GM12878 (cell line): Measurements from ENCODE around the gene ARIH2. TPM values are rescaled to one million over a fixed set of nuclear protein-coding genes. Genes with fewer than 3 reads are reported as not detected.
A peak's percentile ranks its signal among the peaks of the same experiment; 100 is the strongest.

Experiments
- ASH2L ChIP-seq: fragments of 300-600, 200-600 bp; sonication (generic); IDR thresholded peaks from 2 replicates; pipeline ENCODE4 v1.6.1; 2017; ENCODE audit warnings: low read depth, mild to moderate bottlenecking, borderline replicate concordance
- BCL11A ChIP-seq: IDR thresholded peaks from 2 replicates; pipeline ENCODE4 v1.6.1; 2011; ENCODE audit warnings: low read depth, low read length
- CEBPB ChIP-seq, 2 experiments: fragments of 150-350 bp in 1 of 2; IDR thresholded peaks; 2 replicates each; pipeline ENCODE4 v1.6.1; 2012 to 2014; ENCODE audit warnings: low read depth in 2 of 2, low read length in 2 of 2, borderline replicate concordance in 1 of 2, inconsistent platforms in 1 of 2
- CEBPZ ChIP-seq: fragments of 150-350 bp; IDR thresholded peaks from 2 replicates; pipeline ENCODE4 v1.6.1; 2016; ENCODE audit warnings: low read depth, low read length
- E4F1 ChIP-seq: fragments of 450-650 bp; IDR thresholded peaks from 2 replicates; pipeline ENCODE4 v1.6.1; 2018; ENCODE audit warnings: borderline replicate concordance, mild to moderate bottlenecking; ENCODE audit not compliant: partially characterized antibody
- HDGF ChIP-seq: fragments of 450-650 bp; IDR thresholded peaks from 2 replicates; pipeline ENCODE4 v1.6.1; 2016; ENCODE audit warnings: antibody characterized with exemption
- IRF3 ChIP-seq: fragments of 450-650 bp; IDR thresholded peaks from 2 replicates; pipeline ENCODE4 v1.6.1; 2014; ENCODE audit warnings: mild to moderate bottlenecking
- IRF5 ChIP-seq: fragments of 450-650 bp; IDR thresholded peaks from 2 replicates; pipeline ENCODE4 v1.6.1; 2017; ENCODE audit warnings: borderline replicate concordance
- MAX ChIP-seq: IDR thresholded peaks from 2 replicates; pipeline ENCODE4 v1.6.1; 2012; ENCODE audit warnings: low read depth, low read length, improper control_type of control experiment
- NFXL1 ChIP-seq: fragments of 450-650 bp; IDR thresholded peaks from 2 replicates; pipeline ENCODE4 v1.6.1; 2017; ENCODE audit warnings: antibody characterized with exemption, mild to moderate bottlenecking, borderline replicate concordance
- SIX5 ChIP-seq: IDR thresholded peaks from 2 replicates; pipeline ENCODE4 v1.6.1; 2011; ENCODE audit warnings: mild to moderate bottlenecking, low read depth, low read length, moderate library complexity; ENCODE audit not compliant: severe bottlenecking
- SREBF2 ChIP-seq: IDR thresholded peaks from 2 replicates; pipeline ENCODE4 v1.6.1; 2012; ENCODE audit warnings: mild to moderate bottlenecking, low read length
- STAT3 ChIP-seq: IDR thresholded peaks from 2 replicates; pipeline ENCODE4 v1.6.1; 2011; ENCODE audit warnings: low read depth, low read length, improper control_type of control experiment
- SUZ12 ChIP-seq: fragments of 200-600 bp; sonication (generic); IDR thresholded peaks from one replicate; pipeline ENCODE4 v1.6.1; 2018; ENCODE audit warnings: antibody characterized with exemption, mild to moderate bottlenecking; ENCODE audit not compliant: unreplicated experiment
- ZBTB40 ChIP-seq: fragments of 450-650 bp; IDR thresholded peaks from 2 replicates; pipeline ENCODE4 v1.6.1; 2016; ENCODE audit warnings: mild to moderate bottlenecking, moderate library complexity, borderline replicate concordance
- ZNF24 ChIP-seq: fragments of 450-650 bp; IDR thresholded peaks from 2 replicates; pipeline ENCODE4 v1.6.1; 2017; ENCODE audit warnings: antibody characterized with exemption, mild to moderate bottlenecking
- polyA plus RNA-seq, 11 experiments: library from polyadenylated mRNA; depleted of rRNA in 4 of 11; unstranded in 6 of 11; stranded (reverse) in 5 of 11; fragments of >200 nt; fragmentation: Nextera tagmentation in 4 of 11; fragmentation: Illumina TruSeq in 1 of 11; extraction: Ambion mirVana in 4 of 11; extraction: Trizol in 1 of 11; gene quantifications; 1 replicate in 1 of 11; 2 replicates in 10 of 11; pipeline versions ENCODE4 v1.2.1 to v1.2.3, GENCODE V29; 2011 to 2016; ENCODE audit warnings: inconsistent platforms in 2 of 11, missing spikeins in 2 of 11, low read depth in 1 of 11
- total RNA-seq, 4 experiments: library from RNA; depleted of rRNA in 3 of 4; stranded (reverse); fragments of >200 nt in 3 of 4; fragmentation: Illumina TruSeq in 1 of 4; extraction: Trizol in 1 of 4; gene quantifications; 2 replicates each; pipeline versions ENCODE4 v1.2.1 to v1.2.3, GENCODE V29; 2013 to 2021

ARIH2 gene
- total and polyA plus RNA-seq, 10 of the 15 experiments (the other 5 are each of a cell fraction or from before 2014, with no cell fraction given) = 18.7 to 74.7 (median 63.7) TPM

GRCh38 chr3:49007068-49007770, 88.6 kb downstream of the ARIH2 start, which contains the start of gene WDR6 (continued):
- TF ChIP-seq CEBPZ = peak; percentile 50; the same call in 1 of the 2 replicates
- no peak for TF ChIP-seq E4F1
- no peak for TF ChIP-seq SIX5
- TF ChIP-seq ZNF24 = no peak
- TF ChIP-seq IRF3 = peak; percentile 88
- TF ChIP-seq MAX = peak; percentile 93
- no peak for TF ChIP-seq SUZ12
- TF ChIP-seq STAT3 = no peak
- peak; percentile 82; the same call in 1 of the 2 replicates for TF ChIP-seq IRF5
- no peak for TF ChIP-seq NFXL1
- no peak for TF ChIP-seq CEBPB (IDR thresholded peaks at IDR 0.05; ENCODE audit: borderline replicate concordance in 1 of 2, low read depth in 2 of 2, low read length in 2 of 2)
- TF ChIP-seq ASH2L = no peak
- TF ChIP-seq SREBF2 = no peak
- peak; percentile 23; the same call in 1 of the 2 replicates for TF ChIP-seq ZBTB40
- no peak for TF ChIP-seq BCL11A
- peak; percentile 74 for TF ChIP-seq HDGF
